Stimulated activated CD4-positive, alpha-beta T cell treated with anti-CD3 and anti-CD28 coated beads, TNF-alpha, amount 100 ng/mL, for 4 hours (primary cell): ENCODE data around the gene CDYL2.
"Not testable (repeated sequence)": the region's sequence is repeated elsewhere in the genome, so short reads cannot be mapped to it uniquely, and the experiment has no call there.

Experiments
- DNase-seq, 3 experiments: peaks; one replicate each; pipeline ENCODE4 v3.0.0-alpha.2; 2020; ENCODE audit warnings: low read depth in 3 of 3

Gene CDYL2

GRCh38 chr16:80809366-80809765 lies 5.0 kb upstream of the CDYL2 start:
- no peak for DNase-seq

DNA sequence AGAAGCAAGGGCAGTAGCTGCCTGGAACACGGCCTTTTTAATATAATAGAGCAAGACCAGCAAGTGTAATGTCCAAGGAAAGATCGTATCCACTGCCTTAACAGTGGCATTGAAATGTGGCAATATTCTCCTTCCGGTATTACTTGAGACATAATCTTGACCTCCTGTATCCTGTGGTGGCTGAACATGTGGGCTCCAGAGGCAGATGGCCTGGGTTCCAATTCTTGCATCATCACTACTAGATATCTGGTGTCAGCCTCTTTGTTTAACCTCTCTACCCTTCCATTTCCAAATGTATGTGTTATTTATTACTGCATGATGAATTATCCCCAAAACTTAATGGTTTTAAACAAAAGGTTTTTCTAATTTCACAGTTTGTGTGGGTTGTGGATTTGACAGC lies 3.5 kb upstream of the CDYL2 start:
- no peak for DNase-seq

DNA sequence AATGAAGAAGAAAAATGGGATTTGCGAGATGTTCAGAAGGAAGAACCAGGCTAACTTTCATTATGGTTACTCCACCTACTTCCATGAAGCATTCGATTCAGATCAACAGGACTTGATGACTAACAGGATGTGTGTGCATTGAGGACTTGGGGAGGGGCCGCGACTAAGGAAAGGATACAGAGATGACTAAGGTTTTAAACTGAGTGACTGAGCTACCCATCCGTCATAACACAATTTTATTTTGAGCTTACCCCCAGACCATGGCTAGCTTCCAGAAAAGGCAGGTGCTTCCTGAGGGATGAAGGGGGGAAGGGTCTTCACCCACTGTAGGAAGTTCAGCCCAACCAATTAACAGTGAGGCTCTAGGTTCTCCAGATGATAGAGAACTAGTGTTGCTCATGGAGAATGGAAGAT lies 2.5 kb upstream of the CDYL2 start:
- peak; percentile 15 to 35 (median 34) for DNase-seq

- DNase-seq = no peak
These were observed 1.9 kb upstream of the CDYL2 start for GRCh38 chr16:80806289-80806688.

- peak; percentile 31 to 46 (median 35) for DNase-seq
These were observed 307 bp downstream of the CDYL2 start for GRCh38 chr16:80804056-80804525.

- peak; percentile 23 to 37 (median 31) for DNase-seq
These were observed 901 bp downstream of the CDYL2 start for GRCh38 chr16:80803339-80804055.

- no peak for DNase-seq
These were observed 1.5 kb downstream of the CDYL2 start for GRCh38 chr16:80802902-80803301.

- no peak for DNase-seq
These were observed 2.3 kb downstream of the CDYL2 start for GRCh38 chr16:80802138-80802537.

DNA sequence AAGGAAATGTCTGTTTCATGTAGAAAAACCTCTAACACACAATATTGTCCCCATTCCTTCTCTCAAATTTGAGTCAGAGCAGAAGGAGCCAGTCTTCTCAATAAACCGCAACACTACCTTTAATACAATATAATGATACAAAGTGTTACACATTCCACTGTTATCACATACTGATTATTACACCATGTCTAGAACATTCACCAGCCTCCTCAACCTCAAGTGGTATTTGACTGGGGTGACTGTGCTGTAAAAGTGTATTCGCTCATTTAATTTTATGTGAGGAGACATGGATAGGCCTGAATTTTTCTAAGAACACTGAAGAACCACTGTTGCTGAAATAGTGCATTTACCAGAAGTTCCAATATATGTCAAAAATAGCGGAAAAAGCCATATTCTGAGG lies 10.3 kb downstream of the CDYL2 start:
- no peak for DNase-seq

GRCh38 chr16:80792031-80792430 lies 12.4 kb downstream of the CDYL2 start:
- no peak for DNase-seq

GRCh38 chr16:80791411-80791810 lies 13.0 kb downstream of the CDYL2 start:
- no peak for DNase-seq

DNA sequence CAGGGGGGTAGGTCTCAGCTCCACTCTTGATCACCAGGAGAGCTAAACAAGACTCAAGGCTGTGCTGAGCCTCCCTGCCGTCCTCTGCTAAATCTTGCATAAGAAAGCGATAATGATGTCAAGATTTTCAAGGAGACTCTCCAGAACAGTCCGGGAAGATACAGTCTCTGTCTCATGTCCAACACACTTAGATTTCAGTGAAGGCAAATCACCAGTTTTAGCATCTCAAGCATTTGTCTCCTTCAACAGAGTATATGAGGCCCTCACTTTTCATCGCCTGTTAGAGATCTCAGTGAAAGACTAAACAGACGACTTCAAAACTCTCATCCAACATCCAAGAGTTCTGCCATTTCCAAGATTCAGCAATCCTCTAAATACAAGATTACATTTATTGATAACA lies 13.6 kb downstream of the CDYL2 start:
- no peak for DNase-seq

DNA sequence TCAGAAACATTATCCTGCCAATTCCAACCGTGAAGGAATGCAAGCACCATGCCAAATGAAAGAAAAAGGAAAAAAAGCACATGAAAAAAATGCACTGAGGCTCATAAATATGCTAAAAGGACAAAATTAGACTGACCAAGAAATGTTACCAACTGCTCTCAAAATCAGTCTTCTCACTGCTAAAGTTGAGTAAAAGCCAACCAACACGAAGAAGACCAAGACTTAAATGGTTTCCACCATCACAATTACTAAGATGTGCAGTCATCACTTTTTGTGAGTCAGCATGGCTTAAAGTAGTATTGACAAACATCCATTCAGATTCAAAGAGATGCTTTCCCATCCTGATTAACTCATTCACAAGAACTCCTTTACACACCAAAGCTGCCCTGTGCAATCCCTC lies 16.4 kb downstream of the CDYL2 start:
- DNase-seq = no peak

- not testable (repeated sequence) for DNase-seq
These were observed 17.8 kb downstream of the CDYL2 start for GRCh38 chr16:80786561-80786960.

GRCh38 chr16:80784951-80785350 lies 19.4 kb downstream of the CDYL2 start:
- DNase-seq = no peak

DNA sequence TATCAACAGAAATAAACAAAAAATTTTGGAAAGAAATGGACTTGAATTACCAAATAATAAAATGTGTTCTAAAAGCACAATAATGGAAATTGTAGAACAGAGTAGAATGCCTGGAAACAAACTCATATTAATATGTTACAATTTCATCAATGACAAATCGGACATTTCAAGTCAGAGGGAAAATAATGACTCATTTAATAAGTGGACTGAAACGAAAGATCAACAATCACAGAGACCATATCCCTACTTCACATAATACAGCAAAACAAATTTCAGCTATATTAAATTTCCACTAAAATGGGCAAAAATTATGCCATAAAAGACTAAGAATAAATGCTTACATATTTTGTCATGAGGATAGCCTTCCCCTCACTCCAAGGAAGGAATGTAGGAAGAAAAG lies 25.7 kb downstream of the CDYL2 start:
- DNase-seq = no peak

- no peak for DNase-seq
These were observed 27.5 kb downstream of the CDYL2 start for GRCh38 chr16:80776856-80777255.

GRCh38 chr16:80775450-80775849 lies 28.9 kb downstream of the CDYL2 start:
- no peak for DNase-seq

DNA sequence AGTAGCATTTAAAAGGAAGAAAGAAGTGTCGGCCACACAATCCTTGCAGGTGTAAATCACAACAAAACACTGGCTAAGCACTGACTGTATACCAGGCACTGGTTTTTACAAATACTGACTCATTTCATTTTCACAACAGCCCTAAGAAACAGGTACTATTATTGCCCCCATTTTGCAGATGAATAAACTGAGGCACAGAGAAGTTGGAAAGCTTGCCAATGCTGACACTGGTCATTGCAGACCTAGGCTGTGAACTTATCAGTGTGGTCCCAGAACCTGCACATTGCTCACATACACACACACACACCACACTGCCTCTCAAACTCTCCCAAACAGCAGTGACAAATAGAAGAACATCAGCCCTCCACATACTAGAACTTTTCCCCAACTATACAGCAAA lies 37.6 kb downstream of the CDYL2 start:
- DNase-seq = no peak

DNA sequence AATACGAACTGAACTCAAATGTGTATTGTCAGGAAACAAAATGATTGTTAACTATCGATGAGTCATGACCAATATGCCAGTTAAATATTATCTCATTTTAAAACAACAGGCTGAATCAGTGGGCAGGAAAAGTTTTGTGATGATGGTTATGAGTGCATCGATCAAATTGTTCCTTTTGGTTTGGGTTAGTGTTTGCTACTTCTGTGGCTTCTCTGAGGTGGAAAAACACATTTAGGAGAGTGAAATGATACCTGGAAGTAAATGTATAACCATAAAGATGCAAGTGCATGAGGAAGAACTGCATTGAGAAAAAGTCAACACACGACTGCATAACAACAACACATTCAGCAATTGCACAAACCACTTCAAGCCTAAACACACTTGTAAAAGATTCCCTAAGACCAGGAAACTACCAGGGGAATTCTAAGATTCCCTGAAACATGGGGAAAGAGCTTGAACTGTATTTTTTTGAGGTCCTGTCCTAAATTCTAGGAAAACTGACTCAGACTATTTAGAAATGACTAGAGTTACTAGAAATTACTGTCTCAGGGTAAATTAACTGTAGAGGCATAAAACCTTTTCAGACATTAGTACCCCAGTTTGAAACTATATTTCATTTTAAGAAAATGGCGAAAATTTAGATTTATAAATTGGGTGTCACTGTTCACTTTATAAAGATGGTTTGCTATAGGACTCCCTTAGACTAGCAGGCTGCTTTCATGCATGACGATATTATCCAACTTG lies 44.8 kb downstream of the CDYL2 start:
- DNase-seq = no peak

DNA sequence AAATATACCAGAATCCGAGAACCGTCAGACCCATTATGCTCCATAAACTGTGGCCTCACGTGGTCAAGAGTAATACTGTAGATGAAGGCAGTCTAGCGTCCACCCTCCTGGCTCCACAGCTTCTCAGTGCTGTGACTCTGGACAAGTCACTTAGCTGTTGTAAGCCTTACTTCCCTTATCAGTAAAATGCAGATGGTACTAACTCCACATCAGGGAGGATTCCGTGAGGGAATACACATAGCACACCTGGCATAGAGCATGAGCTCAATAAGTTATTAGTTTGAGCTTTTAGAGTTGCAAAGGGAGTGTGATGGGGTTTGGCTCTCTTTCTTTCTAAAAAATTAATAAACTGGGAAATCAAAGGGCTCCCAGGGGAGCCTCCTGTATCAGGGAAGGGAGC lies 49.9 kb downstream of the CDYL2 start:
- DNase-seq = no peak

GRCh38 chr16:80752541-80752940 lies 51.9 kb downstream of the CDYL2 start:
- no peak for DNase-seq

DNA sequence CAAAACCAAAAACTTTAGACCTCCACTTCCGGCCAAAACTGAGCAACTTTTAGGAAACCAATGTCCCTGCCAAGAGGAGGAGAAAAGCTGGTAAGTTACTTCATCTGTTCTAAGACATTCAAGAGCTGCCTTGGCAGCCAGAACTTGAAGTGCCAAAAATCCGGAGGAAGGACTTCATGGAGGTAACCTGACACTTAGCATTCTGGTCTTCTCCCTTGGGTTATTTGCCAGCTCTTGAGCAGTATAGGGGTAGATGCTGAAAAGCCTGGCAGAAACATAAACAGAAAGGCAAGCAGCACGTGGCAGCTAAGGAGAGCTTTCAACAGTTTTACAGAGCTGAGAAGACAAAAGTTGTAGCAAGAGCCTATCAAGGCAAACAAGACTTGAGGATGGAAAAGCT lies 53.2 kb downstream of the CDYL2 start:
- no peak for DNase-seq
